HepG2 (cell line): ENCODE measurements around the gene CLIP2. TPM values are rescaled to one million over a fixed set of nuclear protein-coding genes. Genes with fewer than 3 reads are reported as not detected.
"Not testable (repeated sequence)": the region's sequence is repeated elsewhere in the genome, so short reads cannot be mapped to it uniquely, and the experiment has no call there.

ENCODE experiments used
- ATAC-seq: fragments of 200-7000 bp; cut with Tn5 transposase; 3 replicates; pipeline ENCODE4 v1.9.1; 2020; ENCODE audit warnings: mild to moderate bottlenecking, moderate library complexity
- BruUV-seq: library from RNA; stranded (reverse); fragments of 400-500 nt; replicated peaks from 2 replicates; lab custom pipeline; 2021; lab: Mats Ljungman, UMichigan
- CTCF ChIA-PET: fragments of 300-600 bp; formaldehyde crosslinking; extraction: SDS; loops from one replicate; lab custom pipeline; 2021; ENCODE audit warnings: low total read pairs, inconsistent platforms, low intra/inter-chr PET ratio; lab: Yijun Ruan, JAX
- POLR2A ChIA-PET: fragments of 350-600 bp; sonication (Branson Sonifier 250); formaldehyde crosslinking; loops from one replicate; lab custom pipeline; 2020; ENCODE audit warnings: antibody characterized with exemption, inconsistent platforms; lab: Yijun Ruan, JAX
- DNase-seq: peaks from one replicate; pipeline ENCODE4 v3.0.0-alpha.2; 2015; ENCODE audit warnings: low spot score
- FAIRE-seq: peaks from 3 replicates; lab custom pipeline; 2011; peaks lifted over from hg19 to GRCh38; lab: Jason Lieb, UNC
- H2AFZ ChIP-seq: one replicate; pipeline ENCODE4 v1.6.1; 2011; ENCODE audit warnings: low read length, inconsistent platforms
- H3K27ac ChIP-seq: fragments of 300-600 bp; 3 replicates; pipeline ENCODE4 v1.8.0; 2011; ENCODE audit warnings: mixed run types, mild to moderate bottlenecking, mixed read lengths, low read length, inconsistent platforms; ENCODE audit not compliant: insufficient read depth; ENCODE audit errors: extremely low read length
- H3K27me3 ChIP-seq, 2 experiments: fragments of 200-600 bp in 1 of 2; 2 replicates in 1 of 2; 3 replicates in 1 of 2; pipeline versions ENCODE4 v1.6.0 to v1.8.0; 2011; ENCODE audit warnings: low read length in 2 of 2, mild to moderate bottlenecking in 2 of 2, moderate library complexity in 2 of 2, inconsistent platforms in 1 of 2; ENCODE audit not compliant: insufficient read depth in 2 of 2, control insufficient read depth in 1 of 2
- H3K36me3 ChIP-seq, 2 experiments: fragments of 200-600 bp in 1 of 2; replicated peaks in 1 of 2; 2 replicates in 1 of 2; 3 replicates in 1 of 2; pipeline versions ENCODE4 v1.5.1 to v1.8.0; 2011; ENCODE audit warnings: low read length in 2 of 2, inconsistent platforms in 1 of 2; ENCODE audit not compliant: insufficient read depth in 2 of 2, control insufficient read depth in 1 of 2
- H3K4me1 ChIP-seq: 2 replicates; pipeline ENCODE4 v1.5.1; 2012; ENCODE audit warnings: low read length, inconsistent platforms; ENCODE audit not compliant: insufficient read depth
- H3K4me2 ChIP-seq: 2 replicates; pipeline ENCODE4 v1.6.0; 2011; ENCODE audit warnings: low read depth, low read length, inconsistent platforms
- H3K4me3 ChIP-seq, 3 experiments: fragments of 200-600 bp in 1 of 3; sonication (generic), shearing (Covaris generic) in 1 of 3; replicated peaks in 1 of 3; 2 replicates each; pipeline ENCODE4 v1.5.1; 2011 to 2016; ENCODE audit warnings: low read length in 3 of 3, inconsistent platforms in 2 of 3, low read depth in 2 of 3, mild to moderate bottlenecking in 2 of 3, control low read depth in 1 of 3, mixed read lengths in 1 of 3; ENCODE audit not compliant: insufficient read depth in 1 of 3
- H3K79me2 ChIP-seq: one replicate; pipeline ENCODE4 v1.6.1; 2011; ENCODE audit warnings: low read length, inconsistent platforms; ENCODE audit not compliant: insufficient read depth
- H3K9ac ChIP-seq: 2 replicates; pipeline ENCODE4 v1.6.0; 2011; ENCODE audit warnings: mild to moderate bottlenecking, low read depth, low read length, inconsistent platforms; ENCODE audit not compliant: insufficient read depth
- H3K9me3 ChIP-seq: 2 replicates; pipeline ENCODE4 v1.5.1; 2012; ENCODE audit warnings: mild to moderate bottlenecking, low read length
- H4K20me1 ChIP-seq: 2 replicates; pipeline ENCODE4 v1.6.0; 2011; ENCODE audit warnings: inconsistent platforms, mild to moderate bottlenecking, low read length, moderate library complexity; ENCODE audit not compliant: insufficient read depth
- CBX2 ChIP-seq, 2 experiments: fragments of 200-600 bp in 1 of 2; sonication (generic); formaldehyde crosslinking in 1 of 2; IDR thresholded peaks; 2 replicates each; pipeline versions ENCODE4 v1.7.0 to v1.8.1; 2018 to 2022; ENCODE audit warnings: low read depth in 2 of 2, low read length in 1 of 2, mild to moderate bottlenecking in 1 of 2, missing genetic modification reagents in 1 of 2
- GFI1 ChIP-seq: sonication (generic); formaldehyde crosslinking; IDR thresholded peaks from 2 replicates; pipeline ENCODE4 v1.5.0; 2020; ENCODE audit warnings: missing genetic modification reagents, mild to moderate bottlenecking, borderline replicate concordance
- HNRNPL ChIP-seq: fragments of 200-400 bp; formaldehyde crosslinking; IDR thresholded peaks from 2 replicates; pipeline ENCODE4 v1.6.1; 2017; ENCODE audit warnings: mild to moderate bottlenecking, low read depth, low read length
- MED8 ChIP-seq: sonication (generic); formaldehyde crosslinking; IDR thresholded peaks from 2 replicates; pipeline ENCODE4 v1.8.1; 2023; ENCODE audit warnings: mild to moderate bottlenecking, missing genetic modification reagents; ENCODE audit not compliant: insufficient replicate concordance
- POLR2AphosphoS5 ChIP-seq: IDR thresholded peaks from 2 replicates; pipeline ENCODE4 v1.6.1; 2012; ENCODE audit warnings: low read depth, low read length
- RBM22 ChIP-seq: fragments of 200-400 bp; formaldehyde crosslinking; optimal IDR thresholded peaks from 2 replicates; pipeline ENCODE3; 2017; ENCODE audit warnings: mild to moderate bottlenecking, low read length, moderate library complexity
- TAF1 ChIP-seq: sonication (generic); formaldehyde crosslinking; IDR thresholded peaks from 2 replicates; pipeline ENCODE4 v1.4.0; 2020; ENCODE audit warnings: missing genetic modification reagents
- ZBTB1 ChIP-seq: sonication (generic); formaldehyde crosslinking; IDR thresholded peaks from 2 replicates; pipeline ENCODE4 v1.4.0; 2020; ENCODE audit warnings: missing genetic modification reagents, borderline replicate concordance
- ZBTB21 ChIP-seq: sonication (generic); formaldehyde crosslinking; IDR thresholded peaks from 2 replicates; pipeline ENCODE4 v1.4.0; 2020; ENCODE audit warnings: missing genetic modification reagents
- ZFP36 ChIP-seq: fragments of 150-350 bp; IDR thresholded peaks from 2 replicates; pipeline ENCODE4 v1.6.1; 2018; ENCODE audit warnings: borderline replicate concordance, low read length, low read depth; ENCODE audit not compliant: partially characterized antibody
- ZMYM3 ChIP-seq: sonication (generic); formaldehyde crosslinking; IDR thresholded peaks from 2 replicates; pipeline ENCODE4 v1.5.1; 2020; ENCODE audit warnings: mild to moderate bottlenecking, missing genetic modification reagents
- ZNF75D ChIP-seq: sonication (generic); formaldehyde crosslinking; IDR thresholded peaks from 2 replicates; pipeline ENCODE4 v1.8.1; 2023; ENCODE audit warnings: missing genetic modification reagents, mild to moderate bottlenecking, borderline replicate concordance
- ZNF768 ChIP-seq: sonication (generic); formaldehyde crosslinking; IDR thresholded peaks from 2 replicates; pipeline ENCODE4 v1.4.0; 2020; ENCODE audit warnings: missing genetic modification reagents
- ZSCAN12 ChIP-seq: sonication (generic); formaldehyde crosslinking; IDR thresholded peaks from 2 replicates; pipeline ENCODE4 v1.9.0; 2021; ENCODE audit warnings: mild to moderate bottlenecking, missing genetic modification reagents
- WGBS: methylation state at CpG from one replicate; pipeline ENCODE4 v1.1.6; 2017; ENCODE audit warnings: low lambda C conversion rate; 5-methylcytosine and 5-hydroxymethylcytosine counted together
- in situ Hi-C: cut with HindIII; loops from 2 replicates; pipeline ENCODE4 v1.10.0; 2017; ENCODE audit warnings: low pct_unique_long_range_greater_than_20kb; ENCODE audit not compliant: extremely low pct_ligation_motif_present
- intact Hi-C: fragments of 100-400 bp; cut with micrococcal nuclease; formaldehyde crosslinking; loops from one replicate; pipeline ENCODE4 v1.10.0; 2022; ENCODE audit not compliant: unreplicated experiment
- polyA plus RNA-seq, 8 experiments: library from polyadenylated mRNA; depleted of rRNA in 3 of 8; stranded (reverse) in 7 of 8; unstranded in 1 of 8; fragments of >200 nt; fragmentation: Illumina TruSeq in 4 of 8; extraction: Trizol in 4 of 8; gene quantifications; 2 replicates each; pipeline versions ENCODE4 v1.2.1 to v1.2.3, GENCODE V29; 2011 to 2016; ENCODE audit warnings: low read depth in 4 of 8, missing spikeins in 1 of 8, mixed read lengths in 1 of 8; ENCODE audit not compliant: insufficient read depth in 1 of 8
- total RNA-seq, 5 experiments: library from RNA; depleted of rRNA; stranded (reverse); fragments of >200 nt; fragmentation: Illumina TruSeq; extraction: Trizol; gene quantifications; 2 replicates each; pipeline ENCODE4 v1.2.3, GENCODE V29; 2016; ENCODE audit warnings: low read depth in 1 of 5

Gene CLIP2
- total and polyA plus RNA-seq, 2 of the 13 experiments (the other 11 are each of a cell fraction or from before 2014, with no cell fraction given): 6.5 to 17.4 TPM

GRCh38 chr7:74318043-74318442 lies 28.8 kb downstream of the CLIP2 start:
- 98% methylated on average over 8 of the region's 8 CpGs for WGBS
- ATAC-seq: no peak
- H3K79me2 ChIP-seq: no peaks in the 10 kb centered on the region
- no peak overlapping the region for H2AFZ ChIP-seq
- no peak overlapping the region for H3K9ac ChIP-seq
- no peak for DNase-seq
- in situ Hi-C loops (no loop called here), intact Hi-C loops (no loop called here)
- BruUV-seq: no TSS peak
- TF ChIP-seq ZBTB1 (CRISPR knock-in tag) (no peak), ZSCAN12 (CRISPR knock-in tag) (no peak), ZBTB21 (CRISPR knock-in tag) (no peak), HNRNPL (no peak), MED8 (no peak), CBX2 (IDR thresholded peaks at IDR 0.05; ENCODE audit: low read depth, low read length) (no peak), CBX2 (CRISPR knock-in tag; IDR thresholded peaks at IDR 0.05; ENCODE audit: low read depth) (no peak), TAF1 (CRISPR knock-in tag) (no peak), ZNF75D (CRISPR knock-in tag) (no peak)
- no peak overlapping the region for H3K4me2 ChIP-seq
- POLR2A ChIA-PET: no interaction called here
- H3K27ac ChIP-seq: no peak overlapping the region
- H3K4me1 ChIP-seq: no peaks in the 10 kb centered on the region
- H3K36me3 ChIP-seq: peaks cover 4 to 21% of the 10 kb centered on the region in 2 experiments; a peak in 4 of 5 replicates
- no peaks in the 10 kb centered on the region for H3K9me3 ChIP-seq
- no peaks in the 10 kb centered on the region for H3K27me3 ChIP-seq
- CTCF ChIA-PET: no interaction called here
- no peak for FAIRE-seq
- H3K4me3 ChIP-seq: no peak overlapping the region
- H4K20me1 ChIP-seq: no peaks in the 10 kb centered on the region

- no peaks in the 10 kb centered on the region for H3K27me3 ChIP-seq
- H3K4me3 ChIP-seq: no peak overlapping the region
- TSS peak; percentile 37 for BruUV-seq
- DNase-seq: no peak
- H3K27ac ChIP-seq: no peak overlapping the region
- H3K4me2 ChIP-seq: no peak overlapping the region
- H4K20me1 ChIP-seq: no peaks in the 10 kb centered on the region
- no peak for FAIRE-seq
- TF ChIP-seq ZMYM3 (peak; percentile 44; the same call in 1 of the 2 replicates), ZNF768 (peak; percentile 95), RBM22 (peak; percentile 64), ZFP36 (peak; percentile 70), POLR2AphosphoS5 (no peak), GFI1 (CRISPR knock-in tag) (no peak)
- no peaks in the 10 kb centered on the region for H3K9me3 ChIP-seq
- ChIA-PET POLR2A (no interaction called here), CTCF (no interaction called here)
- intact Hi-C loops (no loop called here), in situ Hi-C loops (no loop called here)
- no peaks in the 10 kb centered on the region for H3K79me2 ChIP-seq
- ATAC-seq: no peak
- H3K9ac ChIP-seq: no peak overlapping the region
- H2AFZ ChIP-seq: no peak overlapping the region
- 92% methylated on average over 9 of the region's 9 CpGs for WGBS
- peaks cover 6 to 25% of the 10 kb centered on the region in 2 experiments; a peak in 4 of 5 replicates for H3K36me3 ChIP-seq
- no peaks in the 10 kb centered on the region for H3K4me1 ChIP-seq
These were observed 31.5 kb downstream of the CLIP2 start for GRCh38 chr7:74320645-74321221.

GRCh38 chr7:74322892-74323291 lies 33.7 kb downstream of the CLIP2 start:
- intact Hi-C loops, CTCF ChIA-PET, FAIRE-seq: not testable (repeated sequence)

More at GRCh38 chr7:74322892-74323291, 33.7 kb downstream of the CLIP2 start:
- H3K27ac ChIP-seq, H3K4me2 ChIP-seq, POLR2A ChIA-PET, H3K9me3 ChIP-seq, H3K79me2 ChIP-seq, ATAC-seq, H3K4me1 ChIP-seq, BruUV-seq, H3K9ac ChIP-seq, H4K20me1 ChIP-seq, DNase-seq, H3K27me3 ChIP-seq, in situ Hi-C loops, H3K4me3 ChIP-seq, H2AFZ ChIP-seq: not testable (repeated sequence)
- 97% methylated on average over 9 of the region's 9 CpGs for WGBS
- peaks cover 6 to 24% of the 10 kb centered on the region in 2 experiments; a peak in 3 of 5 replicates for H3K36me3 ChIP-seq
